Endothelial cell of umbilical vein (primary cell): ENCODE results near the gene CXCL11.
A peak's percentile ranks its signal among the peaks of the same experiment; 100 is the strongest.

Source experiments
- CTCF ChIP-seq, 2 donors: IDR thresholded peaks; 1 replicate in 1 of 2; 2 replicates in 1 of 2; pipeline ENCODE4 v1.5.1; 2011; ENCODE audit warnings: low read length in 2 of 2, mild to moderate bottlenecking in 2 of 2, moderate library complexity in 2 of 2, control low read depth in 1 of 2, inconsistent platforms in 1 of 2, low read depth in 1 of 2; ENCODE audit not compliant: insufficient read depth in 1 of 2; ENCODE audit errors: extremely low read depth in 1 of 2
- MAX ChIP-seq: IDR thresholded peaks from 2 replicates; pipeline ENCODE4 v1.6.1; 2011; ENCODE audit not compliant: insufficient read depth, insufficient read length
- MYC ChIP-seq: IDR thresholded peaks from one replicate; pipeline ENCODE4 v1.6.1; 2011; ENCODE audit warnings: mild to moderate bottlenecking, low read depth, low read length
- POLR2A ChIP-seq: IDR thresholded peaks from 2 replicates; pipeline ENCODE4 v1.6.1; 2012; ENCODE audit warnings: low read depth, mild to moderate bottlenecking, control low read depth, low read length

- TF ChIP-seq POLR2A, result no peak
- no peak for TF ChIP-seq MAX
- TF ChIP-seq MYC, result no peak
- TF ChIP-seq CTCF (IDR thresholded peaks at IDR 0.05; ENCODE audit: extremely low read depth in 1 of 2, insufficient read depth in 1 of 2, low read depth in 1 of 2, low read length in 2 of 2), result peak; percentile 28 to 46
Measured at GRCh38 chr4:75995727-75996126, 40.1 kb downstream of the CXCL11 start.
